Hematopoietic multipotent progenitor cell treated with erythropoietin and hydrocortisone succinate and interleukin-3 and kit ligand, for 4 days (in vitro differentiated cells): Measurements from ENCODE around the gene ZSCAN10.
"Not testable (repeated sequence)": the region's sequence is repeated elsewhere in the genome, so short reads cannot be mapped to it uniquely, and the experiment has no call there.

Source experiments
- DNase-seq: peaks from one replicate; pipeline ENCODE4 v3.0.0-alpha.2; 2015

Gene ZSCAN10

DNA sequence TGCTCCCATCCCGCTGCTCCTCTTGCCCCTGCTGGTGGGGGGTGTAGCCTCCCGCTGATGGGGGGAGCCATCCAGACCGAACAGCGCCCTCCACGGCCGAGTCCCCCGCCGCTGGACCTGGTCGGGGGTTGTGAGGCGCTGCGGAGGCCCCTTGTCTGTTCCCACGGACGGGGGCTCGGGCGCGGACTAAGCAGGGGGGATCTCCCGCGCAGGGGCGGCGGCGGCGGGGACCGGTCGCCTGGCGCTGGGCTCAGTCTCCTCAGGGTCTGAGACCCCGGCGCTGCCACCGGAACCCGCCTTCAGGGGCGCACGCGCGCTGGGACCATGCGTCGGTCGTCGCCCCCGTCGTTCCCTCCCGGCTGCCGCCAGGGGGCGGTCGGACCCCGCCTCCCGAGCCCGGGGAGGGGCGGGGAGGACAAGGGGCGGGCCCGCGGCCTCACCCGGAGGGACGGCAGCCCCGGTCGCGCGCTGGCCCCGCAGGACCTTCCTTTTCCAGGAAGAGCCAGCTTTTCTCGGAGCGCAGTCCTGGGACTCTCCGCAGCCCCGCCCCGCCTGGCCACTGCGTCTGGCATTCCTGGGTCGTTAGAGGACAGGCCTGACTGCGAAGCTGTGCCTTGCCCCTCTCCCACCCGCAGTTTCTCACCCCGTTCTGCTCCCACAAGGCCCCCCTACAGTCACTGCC is 39.9 kb downstream of the ZSCAN10 start:
- DNase-seq, result peak; percentile 92

DNA sequence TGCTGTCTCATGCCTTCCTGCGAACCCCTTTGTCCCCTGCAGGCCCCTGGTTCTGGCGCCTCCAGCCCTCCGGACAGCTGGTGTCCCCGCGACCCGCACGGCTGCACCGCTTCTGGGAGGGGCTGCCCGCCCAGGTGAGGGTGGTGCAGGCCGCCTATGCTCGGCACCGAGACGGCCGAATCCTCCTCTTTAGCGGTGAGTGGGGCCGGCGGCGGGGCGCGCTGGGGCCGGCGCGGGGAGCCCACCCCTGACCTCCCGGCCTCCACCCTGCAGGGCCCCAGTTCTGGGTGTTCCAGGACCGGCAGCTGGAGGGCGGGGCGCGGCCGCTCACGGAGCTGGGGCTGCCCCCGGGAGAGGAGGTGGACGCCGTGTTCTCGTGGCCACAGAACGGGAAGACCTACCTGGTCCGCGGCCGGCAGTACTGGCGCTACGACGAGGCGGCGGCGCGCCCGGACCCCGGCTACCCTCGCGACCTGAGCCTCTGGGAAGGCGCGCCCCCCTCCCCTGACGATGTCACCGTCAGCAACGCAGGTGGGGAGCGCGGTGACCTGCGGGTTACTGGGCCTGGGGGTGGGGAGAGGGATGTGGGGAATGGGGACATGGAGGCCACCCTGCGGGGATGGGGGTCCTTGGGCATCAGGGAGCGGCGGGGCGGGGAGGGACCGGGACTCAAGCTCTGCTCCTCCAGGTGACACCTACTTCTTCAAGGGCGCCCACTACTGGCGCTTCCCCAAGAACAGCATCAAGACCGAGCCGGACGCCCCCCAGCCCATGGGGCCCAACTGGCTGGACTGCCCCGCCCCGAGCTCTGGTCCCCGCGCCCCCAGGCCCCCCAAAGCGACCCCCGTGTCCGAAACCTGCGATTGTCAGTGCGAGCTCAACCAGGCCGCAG is 40.7 kb downstream of the ZSCAN10 start:
- DNase-seq, result peak; percentile 70

DNA sequence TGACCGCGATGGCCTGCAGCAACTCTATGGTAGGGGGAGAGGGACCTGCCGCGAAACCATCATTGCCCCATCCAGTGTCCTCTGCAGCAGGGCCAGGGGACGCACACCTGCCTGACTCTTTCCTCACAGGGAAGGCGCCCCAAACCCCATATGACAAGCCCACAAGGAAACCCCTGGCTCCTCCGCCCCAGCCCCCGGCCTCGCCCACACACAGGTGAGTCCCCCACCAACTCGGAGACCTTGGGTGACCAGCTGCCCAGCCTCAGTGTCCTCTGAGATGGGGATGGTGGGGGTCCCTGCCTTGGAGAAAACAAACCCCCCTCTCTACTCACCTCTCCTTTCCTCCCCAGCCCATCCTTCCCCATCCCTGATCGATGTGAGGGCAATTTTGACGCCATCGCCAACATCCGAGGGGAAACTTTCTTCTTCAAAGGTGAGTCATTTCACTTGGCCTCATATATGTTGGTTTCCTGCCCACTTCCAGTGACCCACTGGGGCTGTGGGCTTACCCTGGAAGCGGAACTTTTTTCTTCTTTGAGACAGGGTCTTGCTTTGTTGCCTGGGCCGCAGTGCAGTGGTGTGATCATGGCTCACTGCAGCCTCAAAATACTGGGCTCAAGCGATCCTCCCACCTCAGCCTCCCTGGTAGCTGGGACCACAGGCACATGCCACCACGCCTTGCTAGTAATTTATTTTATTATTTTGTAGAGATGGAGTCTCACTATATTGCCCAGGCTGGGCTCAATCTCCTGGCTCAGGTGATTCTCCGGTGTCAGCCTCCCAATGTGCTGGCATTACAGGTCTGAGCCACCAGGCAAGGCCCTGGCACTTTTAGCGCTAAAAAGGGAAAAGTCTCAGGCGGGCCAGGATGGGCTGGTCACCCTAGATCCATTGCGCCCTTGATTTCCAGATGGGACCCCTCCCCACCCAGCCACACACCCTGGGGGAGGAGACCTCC is 41.6 kb downstream of the ZSCAN10 start:
- DNase-seq, result no peak

DNA sequence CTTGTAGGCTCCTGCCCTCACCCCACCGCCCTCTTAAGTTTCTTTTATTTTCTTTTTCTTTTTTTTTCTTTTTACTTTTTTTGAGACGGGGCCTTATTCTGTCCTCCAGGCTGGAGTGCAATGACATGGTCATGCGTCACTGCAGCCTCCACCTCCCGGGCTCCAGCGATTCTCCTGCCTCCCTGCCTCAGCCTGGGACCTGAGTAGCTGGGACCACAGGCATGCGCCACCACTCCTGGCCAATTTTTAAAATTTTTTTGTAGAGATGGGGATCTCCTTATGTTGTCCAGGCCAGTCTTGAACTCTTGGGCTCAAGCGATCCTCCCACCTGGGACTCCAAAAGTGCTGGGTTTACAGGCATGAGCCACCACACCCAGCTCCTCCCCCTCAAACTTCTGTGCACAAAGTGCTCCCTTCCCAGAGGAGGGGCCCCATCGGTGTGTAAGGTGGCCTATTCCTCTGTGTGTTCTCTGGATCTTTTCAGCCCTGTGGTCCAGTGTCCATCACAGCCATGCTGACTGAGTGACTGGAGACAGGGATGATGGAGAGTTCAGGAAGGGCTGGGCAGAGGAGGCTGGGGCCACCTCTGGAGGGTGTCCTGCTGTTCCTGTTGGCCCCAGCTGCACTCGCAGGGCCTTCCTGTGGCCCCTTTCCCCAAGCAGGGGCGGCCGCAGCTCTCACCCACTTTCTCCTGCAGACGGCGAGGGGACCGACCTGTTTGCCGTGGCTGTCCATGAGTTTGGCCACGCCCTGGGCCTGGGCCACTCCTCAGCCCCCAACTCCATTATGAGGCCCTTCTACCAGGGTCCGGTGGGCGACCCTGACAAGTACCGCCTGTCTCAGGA is 42.5 kb downstream of the ZSCAN10 start:
- no peak for DNase-seq

DNA sequence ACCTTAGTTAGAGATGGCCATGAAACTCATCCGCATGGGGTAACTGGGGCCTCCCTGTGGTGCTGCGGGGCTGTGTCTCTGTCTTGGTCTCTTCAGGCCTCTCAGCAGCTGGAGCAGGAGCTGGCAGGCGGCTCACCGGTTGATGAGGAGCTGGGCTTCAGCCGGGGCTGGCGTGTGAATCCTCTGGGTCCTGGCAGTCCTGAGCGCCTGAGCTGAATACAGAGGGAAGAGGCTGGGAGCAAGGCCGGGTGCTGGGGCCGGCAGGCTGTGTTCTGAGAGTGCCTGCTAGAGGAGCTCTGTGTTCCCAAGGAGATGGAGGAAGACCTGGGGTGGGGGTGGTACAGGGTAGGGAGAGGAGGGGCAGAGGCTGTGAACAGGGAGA is 43.4 kb downstream of the ZSCAN10 start:
- not testable (repeated sequence) for DNase-seq

DNA sequence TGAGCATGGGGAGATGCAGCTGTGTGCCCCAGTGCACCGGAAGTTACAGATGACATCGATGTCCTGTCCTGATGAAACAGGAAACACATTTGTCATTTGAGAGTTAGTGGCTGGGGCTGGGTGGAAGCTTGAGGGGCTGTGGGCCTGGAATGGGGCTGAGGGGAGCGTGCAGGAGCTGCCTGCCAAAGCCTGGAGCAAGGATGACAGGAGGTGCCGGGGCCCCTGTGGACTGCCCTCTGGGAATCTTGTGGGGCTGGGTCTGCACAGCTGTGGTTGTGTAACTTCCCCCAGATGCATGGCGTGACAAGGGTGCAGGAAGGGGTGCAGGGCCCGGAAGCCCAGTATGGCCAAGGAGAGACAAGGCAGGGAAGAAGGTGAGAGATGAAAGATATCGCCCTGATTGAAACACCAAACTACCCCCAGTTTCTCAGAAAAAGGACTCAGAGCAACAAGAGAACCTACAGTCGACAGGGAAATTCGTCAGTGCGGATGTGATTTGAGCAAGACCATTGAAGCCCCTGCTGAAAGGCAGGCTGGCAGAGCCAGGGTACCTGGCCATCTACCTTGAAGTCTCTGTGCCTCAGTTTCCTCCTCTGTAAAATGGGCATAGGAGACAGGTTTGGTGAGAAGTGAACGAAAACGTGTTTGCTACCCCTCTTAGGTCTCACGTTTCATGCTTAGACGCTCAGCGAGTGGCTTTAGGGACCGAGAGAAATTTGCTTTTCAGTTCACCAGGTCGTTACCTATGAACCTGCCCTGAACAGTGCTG is 43.9 kb downstream of the ZSCAN10 start:
- DNase-seq, result peak; percentile 78

DNA sequence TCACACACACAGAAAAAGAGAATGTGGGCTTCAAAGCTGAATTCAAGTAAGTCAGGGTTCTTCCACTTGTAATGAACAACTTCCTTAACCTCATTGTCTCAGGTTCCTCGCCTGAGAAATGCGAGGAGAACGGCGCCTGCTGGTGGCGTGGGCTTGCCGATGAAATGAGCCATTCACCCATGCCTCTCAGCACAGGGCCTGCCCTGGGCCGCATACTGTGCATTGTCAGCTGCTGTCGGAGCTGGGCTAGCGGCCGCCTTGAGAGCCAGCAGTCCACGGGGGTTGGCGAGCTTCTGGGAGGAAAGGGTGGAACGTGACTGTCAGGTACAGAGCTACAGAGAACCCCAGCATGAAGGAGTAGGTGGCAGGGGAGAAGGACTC is 45.8 kb downstream of the ZSCAN10 start:
- DNase-seq, result not testable (repeated sequence)

DNA sequence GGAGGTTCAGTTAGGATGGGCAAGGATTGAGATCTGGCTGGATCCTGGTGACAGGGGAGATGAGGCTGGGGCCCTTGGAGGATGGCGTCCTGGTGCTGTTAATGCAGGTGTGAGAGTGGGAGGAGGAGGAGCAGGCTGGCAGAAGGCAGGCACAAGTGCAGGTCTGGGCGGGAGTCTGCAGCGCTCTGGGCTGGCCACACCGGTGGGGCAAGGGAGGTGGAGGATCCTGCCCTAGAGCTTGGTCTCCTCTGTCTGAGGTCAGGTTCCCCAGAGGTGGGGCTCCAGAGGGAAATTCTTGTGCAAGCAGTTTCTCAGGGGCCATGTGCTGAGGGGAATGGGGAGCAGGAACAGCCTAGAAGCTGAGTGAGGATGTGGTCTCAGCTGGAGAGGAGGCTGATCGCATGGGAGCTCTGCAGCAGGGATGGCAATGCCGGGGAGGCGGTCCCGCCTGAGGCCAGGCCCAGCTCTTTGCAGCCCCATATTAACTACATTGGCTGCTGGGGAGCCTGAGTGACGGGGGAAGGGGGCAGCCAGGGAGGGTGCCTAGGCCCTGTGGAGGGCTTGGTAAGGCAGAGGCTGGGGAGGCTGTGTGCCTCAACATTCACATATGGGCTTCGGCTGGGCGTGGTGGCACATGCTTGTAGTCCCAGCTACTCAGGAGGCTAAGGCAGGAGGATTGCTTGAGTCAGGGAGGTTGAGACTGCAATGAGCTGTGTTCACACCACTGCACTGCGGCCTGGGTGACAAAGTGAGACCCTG is 46.3 kb downstream of the ZSCAN10 start:
- not testable (repeated sequence) for DNase-seq

DNA sequence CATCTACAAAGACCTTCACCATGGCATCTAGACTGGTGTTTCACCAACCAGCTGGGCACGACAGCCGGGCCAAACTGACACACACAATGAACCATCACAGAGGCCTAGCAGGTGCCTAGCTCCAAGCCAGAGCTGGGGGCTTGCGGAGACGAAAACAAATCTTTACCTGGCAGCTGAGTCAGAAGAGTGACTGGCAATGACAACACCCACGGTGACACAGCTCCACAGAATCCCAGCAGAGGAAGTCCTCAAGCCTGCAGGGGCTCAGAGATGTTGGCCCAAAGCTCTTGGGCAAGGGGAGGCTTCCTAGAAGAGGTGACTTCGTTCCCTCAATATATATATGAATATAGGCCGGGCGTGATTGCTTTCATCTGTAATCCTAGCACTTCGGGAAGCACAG is 47.6 kb downstream of the ZSCAN10 start:
- no peak for DNase-seq

DNA sequence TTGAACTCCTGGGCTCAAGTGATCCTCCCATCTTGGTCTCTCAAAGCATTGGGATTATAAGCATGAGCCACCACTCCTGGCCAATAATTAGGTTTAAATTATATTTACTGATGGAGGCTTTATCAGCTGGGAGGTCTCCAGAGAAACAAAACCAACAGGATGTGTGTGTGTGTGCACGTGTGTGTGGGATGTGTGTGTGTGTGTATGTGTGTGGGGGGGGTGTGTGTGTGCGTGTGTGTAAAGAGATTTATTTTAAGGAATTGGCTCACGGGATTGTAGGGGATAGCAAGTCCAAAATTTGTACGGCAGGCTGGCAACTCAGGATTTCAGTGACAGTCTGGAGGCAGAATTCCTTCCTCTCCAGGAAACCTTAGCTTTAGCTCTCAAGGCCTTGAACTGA is 48.1 kb downstream of the ZSCAN10 start:
- DNase-seq, result no peak

DNA sequence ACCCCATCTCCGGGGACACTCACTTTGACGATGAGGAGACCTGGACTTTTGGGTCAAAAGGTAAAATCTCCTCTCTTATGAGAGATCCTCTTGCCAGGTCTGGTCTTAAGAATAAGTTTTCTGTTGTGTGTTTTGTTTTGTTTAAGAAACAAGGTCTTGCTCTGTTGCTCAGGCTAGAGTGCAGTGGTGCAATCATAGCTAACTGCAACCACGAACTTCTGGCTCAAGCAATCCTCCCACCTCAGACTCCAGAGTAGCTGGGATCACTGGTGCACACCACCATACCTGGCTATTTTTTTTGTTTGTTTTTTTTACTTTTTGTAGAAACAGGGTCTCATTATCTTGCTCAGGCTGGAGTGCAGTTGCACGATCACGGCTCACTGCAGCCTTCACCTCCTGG is 48.6 kb downstream of the ZSCAN10 start:
- DNase-seq, result no peak

DNA sequence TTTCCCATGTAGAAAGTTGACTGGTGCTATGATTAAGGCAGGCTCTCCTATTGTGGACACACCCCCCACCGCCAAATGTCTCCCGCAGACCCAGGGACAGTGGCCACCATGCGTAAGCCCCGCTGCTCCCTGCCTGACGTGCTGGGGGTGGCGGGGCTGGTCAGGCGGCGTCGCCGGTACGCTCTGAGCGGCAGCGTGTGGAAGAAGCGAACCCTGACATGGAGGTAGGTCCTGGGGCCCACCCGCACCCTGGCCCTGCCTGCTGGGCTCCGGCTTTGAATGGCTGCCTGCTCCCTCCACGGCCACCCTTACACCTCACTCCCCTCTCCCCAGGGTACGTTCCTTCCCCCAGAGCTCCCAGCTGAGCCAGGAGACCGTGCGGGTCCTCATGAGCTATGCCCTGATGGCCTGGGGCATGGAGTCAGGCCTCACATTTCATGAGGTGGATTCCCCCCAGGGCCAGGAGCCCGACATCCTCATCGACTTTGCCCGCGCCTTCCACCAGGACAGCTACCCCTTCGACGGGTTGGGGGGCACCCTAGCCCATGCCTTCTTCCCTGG is 49.1 kb downstream of the ZSCAN10 start:
- DNase-seq, result no peak

DNA sequence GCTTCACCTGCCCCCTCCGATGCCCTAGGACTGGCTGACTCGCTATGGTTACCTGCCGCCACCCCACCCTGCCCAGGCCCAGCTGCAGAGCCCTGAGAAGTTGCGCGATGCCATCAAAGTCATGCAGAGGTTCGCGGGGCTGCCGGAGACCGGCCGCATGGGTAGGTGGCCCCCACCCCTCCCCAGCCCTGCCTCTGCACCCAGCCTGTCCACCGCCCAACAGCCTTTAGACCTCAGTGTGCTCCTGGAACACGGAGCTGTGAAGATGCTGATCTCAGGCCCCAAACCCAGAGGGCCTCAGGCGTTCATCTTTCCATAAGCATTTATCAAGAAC is 51.7 kb downstream of the ZSCAN10 start:
- no peak for DNase-seq

DNA sequence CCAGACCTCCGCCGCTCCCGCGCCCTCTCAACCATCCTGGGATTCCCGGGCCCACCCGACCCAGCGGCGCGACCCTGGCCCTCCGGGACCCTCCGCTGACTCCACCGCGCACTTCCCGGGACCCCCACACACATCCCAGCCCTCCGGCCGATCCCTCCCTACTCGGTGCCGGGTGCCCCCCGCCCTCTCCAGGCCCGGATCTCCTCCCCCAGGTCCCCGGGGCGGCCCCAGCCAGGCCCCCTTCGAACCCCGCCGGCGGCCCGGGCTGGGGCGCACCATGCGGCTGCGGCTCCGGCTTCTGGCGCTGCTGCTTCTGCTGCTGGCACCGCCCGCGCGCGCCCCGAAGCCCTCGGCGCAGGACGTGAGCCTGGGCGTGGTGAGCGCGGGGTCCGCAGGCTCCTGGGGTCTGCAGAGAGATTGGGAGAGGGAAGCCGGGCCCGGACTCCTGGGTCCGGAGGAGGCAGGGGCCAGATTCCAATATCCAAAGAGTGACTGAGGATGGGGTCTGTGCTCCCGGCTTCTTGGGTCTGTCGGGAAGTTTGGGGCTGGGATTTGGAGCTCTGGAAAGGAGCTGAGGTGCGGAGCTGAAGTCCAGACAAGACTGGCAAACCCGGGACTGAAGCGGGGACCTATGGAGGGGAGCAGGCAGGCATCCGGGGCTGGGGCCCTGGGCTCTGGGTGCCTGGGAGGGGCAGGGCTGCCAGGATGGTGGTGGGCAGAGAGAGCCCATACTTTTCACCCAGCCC is 52.3 kb downstream of the ZSCAN10 start:
- DNase-seq, result no peak

DNA sequence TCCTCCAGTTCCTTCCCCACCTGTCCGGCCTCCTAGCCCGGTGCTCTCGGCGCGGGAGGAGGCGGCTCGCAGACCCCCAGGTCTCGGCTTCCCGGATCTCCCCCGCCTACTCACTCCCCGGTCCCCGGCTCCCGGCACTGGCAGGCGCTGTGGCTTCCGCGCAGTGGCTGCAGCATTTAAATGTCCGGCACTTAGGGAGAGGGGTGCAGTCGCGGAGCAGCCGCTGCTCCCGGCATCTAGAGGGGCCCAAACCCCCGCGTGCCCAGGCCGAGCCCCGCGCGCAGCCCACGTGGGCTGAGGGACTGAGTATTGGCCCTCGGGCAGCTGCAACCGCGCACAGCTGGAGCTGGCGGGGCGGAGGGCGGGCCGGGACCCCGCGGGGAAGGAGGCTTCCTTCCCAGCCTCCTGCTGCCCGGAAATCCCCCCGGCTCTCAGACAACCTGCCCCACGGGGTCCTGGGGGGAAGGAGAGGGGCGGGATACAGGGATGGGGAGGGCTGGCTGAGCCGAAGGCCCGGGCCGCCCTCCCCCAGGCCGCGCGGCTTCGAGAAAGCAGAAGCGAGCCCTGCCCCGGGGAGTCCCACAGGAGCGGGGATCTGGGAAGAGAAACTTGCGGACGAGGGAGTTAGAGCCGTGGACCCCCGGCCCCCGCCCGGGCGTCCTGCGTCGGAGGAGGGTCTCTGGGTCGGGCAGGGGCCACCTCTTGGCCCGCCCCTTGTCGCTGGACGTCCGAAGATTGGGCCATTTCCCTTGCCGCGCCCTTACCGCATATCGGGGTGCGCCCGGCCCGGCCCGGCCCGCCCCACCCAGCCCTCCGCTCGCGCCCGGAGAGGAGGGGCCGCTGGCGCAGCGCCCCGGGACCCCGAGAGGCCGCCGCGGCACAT is 53.1 kb downstream of the ZSCAN10 start, which contains the start of gene MMP25:
Gene MMP25 (plus strand): TSS at position 804 of the 883 bp plus-strand sequence. CDS start 357 bp downstream, outside the sequence.
- no peak for DNase-seq

DNA sequence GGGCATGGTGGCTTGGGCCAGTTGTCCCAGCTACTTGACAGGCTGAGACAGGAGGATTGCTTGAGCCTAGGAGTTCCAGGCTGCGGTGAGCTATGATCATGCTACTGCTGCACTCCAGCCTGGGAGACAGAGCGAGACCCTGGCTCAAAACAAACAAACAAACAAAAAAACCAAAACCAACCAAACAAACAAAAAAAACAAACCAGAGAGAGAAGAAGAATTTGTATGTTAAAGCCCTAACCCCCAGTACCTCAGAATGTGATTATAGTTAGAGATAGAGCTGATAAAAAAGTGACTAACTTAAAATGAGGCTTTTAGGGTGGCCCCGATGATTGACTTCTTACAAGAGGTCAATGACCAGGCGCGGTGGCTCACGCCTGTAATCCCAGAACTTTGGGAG is 54.4 kb downstream of the ZSCAN10 start:
- DNase-seq, result no peak

DNA sequence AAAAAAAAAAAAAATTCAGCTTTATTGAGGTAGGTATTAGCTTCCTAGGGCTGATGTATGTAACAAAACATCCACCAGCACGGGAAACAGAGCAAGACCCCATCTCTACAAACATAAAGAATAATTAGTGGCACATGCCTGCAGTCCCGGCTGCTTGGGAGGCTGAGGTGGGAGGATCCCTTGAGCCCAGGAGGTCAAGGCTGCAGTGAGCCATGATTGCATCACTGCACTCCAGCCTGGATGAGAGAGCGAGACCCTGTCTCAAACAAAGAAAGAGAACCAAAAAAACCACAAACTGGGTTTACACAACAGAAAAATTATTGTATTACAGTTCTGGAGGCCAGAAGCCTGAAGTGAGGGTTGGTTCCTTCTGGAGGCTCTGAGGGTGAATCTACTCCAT is 56.7 kb downstream of the ZSCAN10 start:
- DNase-seq, result no peak

DNA sequence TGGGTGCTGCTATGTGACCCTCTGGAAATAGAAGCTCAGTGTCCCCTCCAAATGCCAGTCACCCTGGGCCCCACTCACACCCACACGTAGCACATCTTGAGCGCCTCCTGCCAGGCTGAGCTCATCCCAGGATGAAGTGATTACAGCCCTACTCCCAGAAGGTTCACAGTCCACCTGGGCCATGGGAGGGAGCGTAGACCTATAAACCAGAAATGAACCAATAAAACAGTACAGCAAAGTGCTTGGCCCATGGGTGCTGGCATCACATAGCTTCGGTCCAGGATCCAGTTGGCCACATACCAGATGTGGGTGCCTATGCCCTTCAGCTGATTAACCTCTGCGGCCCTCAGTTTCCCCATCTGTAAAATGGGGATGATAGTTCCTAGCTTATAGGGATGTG is 60.2 kb downstream of the ZSCAN10 start:
- no peak for DNase-seq
